H7 (cell line): ENCODE measurements around the gene ARL15. TPM values are rescaled to one million over a fixed set of nuclear protein-coding genes. Genes with fewer than 3 reads are reported as not detected.
"Not testable (repeated sequence)": the region's sequence is repeated elsewhere in the genome, so short reads cannot be mapped to it uniquely, and the experiment has no call there.

Experiments used
- DNase-seq: peaks from one replicate; pipeline ENCODE4 v3.0.0; 2012
- H3K27me3 ChIP-seq: 2 replicates; pipeline ENCODE4 v1.6.0; 2011; ENCODE audit warnings: mild to moderate bottlenecking, low read length; ENCODE audit not compliant: control insufficient read depth, insufficient read depth
- H3K36me3 ChIP-seq: replicated peaks from 2 replicates; pipeline ENCODE4 v1.5.1; 2011; ENCODE audit warnings: low read length; ENCODE audit not compliant: control insufficient read depth, insufficient read depth
- H3K4me3 ChIP-seq: 2 replicates; pipeline ENCODE4 v1.5.1; 2011; ENCODE audit warnings: low read depth, mild to moderate bottlenecking, control low read depth, low read length, moderate library complexity; ENCODE audit not compliant: insufficient read depth
- total RNA-seq: library from RNA; depleted of rRNA; stranded (reverse); fragments of >200 nt; shearing (Covaris generic); gene quantifications from 2 replicates; pipeline ENCODE4 v1.2.3, GENCODE V29; 2014

ARL15 gene
- total RNA-seq, 1 experiment from 2014 or later = 21.6 TPM

GRCh38 chr5:54088081-54088480 is 222.3 kb downstream of the ARL15 start:
- no peak overlapping the region for H3K4me3 ChIP-seq
- no peaks in the 10 kb centered on the region for H3K36me3 ChIP-seq
- DNase-seq = no peak

GRCh38 chr5:54087436-54087835 is 222.9 kb downstream of the ARL15 start:
- Histone ChIP-seq H3K4me3 (no peak overlapping the region), H3K36me3 (no peaks in the 10 kb centered on the region), H3K27me3 (no peaks in the 10 kb centered on the region)
- DNase-seq = no peak

More at GRCh38 chr5:54088081-54088480, 222.3 kb downstream of the ARL15 start:
- H3K27me3 ChIP-seq = no peaks in the 10 kb centered on the region

GRCh38 chr5:54086191-54086590 is 224.2 kb downstream of the ARL15 start:
- DNase-seq = no peak
- no peaks in the 10 kb centered on the region for H3K36me3 ChIP-seq

GRCh38 chr5:54084696-54085095 is 225.7 kb downstream of the ARL15 start:
- H3K36me3 ChIP-seq = no peaks in the 10 kb centered on the region
- DNase-seq = no peak
- no peaks in the 10 kb centered on the region for H3K27me3 ChIP-seq
- no peak overlapping the region for H3K4me3 ChIP-seq

More at GRCh38 chr5:54086191-54086590, 224.2 kb downstream of the ARL15 start:
- Histone ChIP-seq H3K27me3 (no peaks in the 10 kb centered on the region), H3K4me3 (no peak overlapping the region)

- no peaks in the 10 kb centered on the region for H3K27me3 ChIP-seq
- DNase-seq = no peak
- H3K4me3 ChIP-seq = no peak overlapping the region
- H3K36me3 ChIP-seq = no peaks in the 10 kb centered on the region
Observed at GRCh38 chr5:54083851-54084250, 226.5 kb downstream of the ARL15 start.

GRCh38 chr5:54083245-54083644 is 227.1 kb downstream of the ARL15 start:
- no peaks in the 10 kb centered on the region for H3K36me3 ChIP-seq
- no peak for DNase-seq
- no peak overlapping the region for H3K4me3 ChIP-seq
- H3K27me3 ChIP-seq = no peaks in the 10 kb centered on the region

- H3K27me3 ChIP-seq = no peaks in the 10 kb centered on the region
- H3K4me3 ChIP-seq = no peak overlapping the region
- no peak for DNase-seq
- H3K36me3 ChIP-seq = no peaks in the 10 kb centered on the region
Observed at GRCh38 chr5:54081415-54081814, 229.0 kb downstream of the ARL15 start.

GRCh38 chr5:54080831-54081230 is 229.5 kb downstream of the ARL15 start:
- DNase-seq = no peak
- H3K36me3 ChIP-seq = no peaks in the 10 kb centered on the region
- H3K27me3 ChIP-seq = no peaks in the 10 kb centered on the region
- H3K4me3 ChIP-seq = no peak overlapping the region

- no peaks in the 10 kb centered on the region for H3K27me3 ChIP-seq
- H3K36me3 ChIP-seq = no peaks in the 10 kb centered on the region
- DNase-seq = peak; percentile 13
- no peak overlapping the region for H3K4me3 ChIP-seq
Observed at GRCh38 chr5:54073735-54074134, 236.6 kb downstream of the ARL15 start.

GRCh38 chr5:54073131-54073530 is 237.2 kb downstream of the ARL15 start:
- DNase-seq = no peak
- Histone ChIP-seq H3K36me3 (no peaks in the 10 kb centered on the region), H3K27me3 (no peaks in the 10 kb centered on the region), H3K4me3 (no peak overlapping the region)

- peak; percentile 38 for DNase-seq
- no peaks in the 10 kb centered on the region for H3K36me3 ChIP-seq
- H3K27me3 ChIP-seq = no peaks in the 10 kb centered on the region
- H3K4me3 ChIP-seq = no peak overlapping the region
Observed at GRCh38 chr5:54066433-54066832, 243.9 kb downstream of the ARL15 start.

GRCh38 chr5:54063817-54064216 is 246.6 kb downstream of the ARL15 start:
- Histone ChIP-seq H3K27me3 (no peaks in the 10 kb centered on the region), H3K4me3 (no peak overlapping the region), H3K36me3 (no peaks in the 10 kb centered on the region)
- no peak for DNase-seq

GRCh38 chr5:54062958-54063357 is 247.4 kb downstream of the ARL15 start:
- DNase-seq = no peak
- H3K27me3 ChIP-seq = no peaks in the 10 kb centered on the region
- no peak overlapping the region for H3K4me3 ChIP-seq
- no peaks in the 10 kb centered on the region for H3K36me3 ChIP-seq

GRCh38 chr5:54060919-54061318 is 249.5 kb downstream of the ARL15 start:
- not testable (repeated sequence) for H3K4me3 ChIP-seq, H3K36me3 ChIP-seq, DNase-seq, H3K27me3 ChIP-seq

- no peaks in the 10 kb centered on the region for H3K27me3 ChIP-seq
- H3K4me3 ChIP-seq = no peak overlapping the region
- no peak for DNase-seq
- no peaks in the 10 kb centered on the region for H3K36me3 ChIP-seq
Observed at GRCh38 chr5:54049963-54050362, 260.4 kb downstream of the ARL15 start.

GRCh38 chr5:54049144-54049543 is 261.2 kb downstream of the ARL15 start:
- Histone ChIP-seq H3K27me3 (no peaks in the 10 kb centered on the region), H3K4me3 (no peak overlapping the region), H3K36me3 (no peaks in the 10 kb centered on the region)
- no peak for DNase-seq
